ENCODE data around the gene ABHD12B. TPM values are rescaled to one million over a fixed set of nuclear protein-coding genes. Genes with fewer than 3 reads are reported as not detected.

Gene ABHD12B
- total RNA-seq, 1 donor from 2014 or later: 0.35 TPM

DNA sequence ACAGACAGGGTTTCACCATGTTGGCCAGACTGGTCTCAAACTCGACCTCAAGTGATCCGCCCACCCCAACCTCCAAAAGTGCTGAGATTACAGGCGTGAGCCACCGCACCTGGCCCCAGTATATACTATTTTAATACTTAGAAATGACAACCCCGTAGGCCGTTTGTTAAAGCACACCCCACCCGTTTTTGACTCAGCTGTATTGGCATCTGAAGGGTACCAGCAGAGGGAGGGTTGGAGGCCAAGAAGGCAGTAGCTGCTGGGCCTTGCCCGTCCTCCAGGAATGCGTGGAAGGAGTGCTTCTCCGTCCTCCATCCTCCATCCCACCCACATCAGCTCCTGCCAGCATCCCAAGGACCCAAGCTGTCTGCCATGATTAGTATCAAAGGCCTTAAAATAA, 34.6 kb upstream of the ABHD12B start:
- Mint-ChIP-seq H3K27ac (ENCODE audit: unreplicated experiment) (no peak overlapping the region), H3K27me3 (ENCODE audit: low read depth) (peaks cover 7% of the 10 kb centered on the region), H3K9me3 (no peaks in the 10 kb centered on the region), H3K4me3 (no peak overlapping the region), H3K36me3 (ENCODE audit: low read depth) (no peaks in the 10 kb centered on the region), H3K4me1 (peaks cover 13% of the 10 kb centered on the region)
- no peak for TF ChIP-seq CTCF (conservative IDR thresholded peaks at IDR 0.05)
- DNase-seq (ENCODE audit: low read depth, low spot score): no peak

- peaks cover 1% of the 10 kb centered on the region for H3K27me3 Mint-ChIP-seq (ENCODE audit: low read depth)
Measured at GRCh38 chr14:50837850-50838470, 33.9 kb upstream of the ABHD12B start.

DNA sequence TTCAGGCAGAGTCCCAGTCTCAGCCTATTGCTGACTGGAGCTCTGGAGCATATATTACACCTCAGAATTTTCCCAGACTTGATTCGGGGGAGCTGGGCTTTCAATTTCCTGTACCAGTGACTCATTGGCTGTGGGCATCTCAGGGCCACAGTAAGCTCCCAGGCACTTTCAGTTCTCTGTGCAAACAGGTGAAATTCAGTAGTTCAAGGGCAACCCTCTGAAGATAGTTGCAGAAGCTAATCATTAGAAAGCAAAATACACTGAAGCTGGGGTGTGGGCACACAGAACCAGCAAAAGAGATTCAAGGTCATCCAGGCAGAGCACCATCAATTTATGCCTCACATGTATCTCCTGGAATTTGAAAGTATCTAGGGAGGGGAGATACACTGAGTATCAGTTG, 32.8 kb upstream of the ABHD12B start:
- no peaks in the 10 kb centered on the region for H3K36me3 Mint-ChIP-seq (ENCODE audit: low read depth)
- H3K27ac Mint-ChIP-seq (ENCODE audit: unreplicated experiment): no peak overlapping the region
- no peaks in the 10 kb centered on the region for H3K27me3 Mint-ChIP-seq (ENCODE audit: low read depth)
- H3K9me3 Mint-ChIP-seq: no peaks in the 10 kb centered on the region
- H3K4me3 Mint-ChIP-seq: no peak overlapping the region
- peaks cover 6% of the 10 kb centered on the region for H3K4me1 Mint-ChIP-seq
- DNase-seq (ENCODE audit: low read depth, low spot score): no peak
- no peak for TF ChIP-seq CTCF (conservative IDR thresholded peaks at IDR 0.05)

More at GRCh38 chr14:50837850-50838470, 33.9 kb upstream of the ABHD12B start:
- no peaks in the 10 kb centered on the region for H3K9me3 Mint-ChIP-seq
- no peaks in the 10 kb centered on the region for H3K36me3 Mint-ChIP-seq (ENCODE audit: low read depth)
- no peak overlapping the region for H3K27ac Mint-ChIP-seq (ENCODE audit: unreplicated experiment)
- peaks cover 7% of the 10 kb centered on the region for H3K4me1 Mint-ChIP-seq
- no peak for TF ChIP-seq CTCF (conservative IDR thresholded peaks at IDR 0.05)
- no peak overlapping the region for H3K4me3 Mint-ChIP-seq
- no peak for DNase-seq (ENCODE audit: low read depth, low spot score)

DNA sequence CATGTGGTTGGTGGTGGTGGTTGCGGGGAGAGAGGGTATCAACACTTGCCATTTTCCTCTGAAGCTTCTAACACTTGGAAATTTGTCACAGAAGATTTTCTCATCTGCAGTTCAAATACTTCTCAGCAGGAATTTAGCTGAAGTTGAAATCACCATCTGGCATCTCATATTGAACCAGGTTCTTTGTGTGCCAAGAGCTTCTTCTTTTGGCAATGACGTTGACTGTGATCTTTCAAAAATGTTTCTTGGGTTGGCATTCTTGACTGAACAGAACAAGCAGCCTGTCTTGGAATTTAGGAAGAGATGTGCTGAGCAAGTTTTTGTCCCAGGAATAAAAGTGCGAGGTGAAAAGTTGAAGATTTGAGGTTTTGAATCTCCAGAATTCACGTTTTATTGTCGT, 32.2 kb upstream of the ABHD12B start:
- Mint-ChIP-seq H3K27me3 (ENCODE audit: low read depth) (no peaks in the 10 kb centered on the region), H3K36me3 (ENCODE audit: low read depth) (no peaks in the 10 kb centered on the region), H3K27ac (ENCODE audit: unreplicated experiment) (no peak overlapping the region), H3K4me1 (peaks cover 6% of the 10 kb centered on the region), H3K4me3 (no peak overlapping the region), H3K9me3 (no peaks in the 10 kb centered on the region)
- no peak for TF ChIP-seq CTCF (conservative IDR thresholded peaks at IDR 0.05)
- DNase-seq (ENCODE audit: low read depth, low spot score): no peak

DNA sequence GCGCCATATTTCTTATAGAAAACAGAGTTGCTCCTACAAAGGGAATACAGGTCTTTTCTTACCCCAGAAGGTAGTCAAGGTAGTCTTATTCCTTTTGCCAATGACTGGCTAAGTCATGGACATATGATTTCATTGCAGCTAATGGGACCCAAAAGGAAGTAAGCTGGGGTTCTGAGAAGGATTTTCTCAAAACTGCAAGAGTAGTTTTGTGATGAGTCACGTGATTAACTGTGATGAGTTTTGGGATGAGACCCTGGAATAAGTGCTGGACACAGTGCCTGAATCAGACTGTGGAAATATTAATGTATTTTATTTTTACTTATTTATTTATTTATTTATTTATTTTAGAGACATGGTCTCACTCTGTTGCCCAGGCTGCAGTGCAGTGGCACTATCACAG, 27.5 kb upstream of the ABHD12B start:
- H3K27ac Mint-ChIP-seq (ENCODE audit: unreplicated experiment): no peak overlapping the region
- H3K4me3 Mint-ChIP-seq: no peak overlapping the region
- DNase-seq (ENCODE audit: low read depth, low spot score): no peak
- TF ChIP-seq CTCF (conservative IDR thresholded peaks at IDR 0.05): no peak
- no peaks in the 10 kb centered on the region for H3K9me3 Mint-ChIP-seq
- no peaks in the 10 kb centered on the region for H3K4me1 Mint-ChIP-seq
- no peaks in the 10 kb centered on the region for H3K36me3 Mint-ChIP-seq (ENCODE audit: low read depth)
- H3K27me3 Mint-ChIP-seq (ENCODE audit: low read depth): no peaks in the 10 kb centered on the region
